ENCODE results near the gene PIP4K2B.
A peak's percentile ranks its signal among the peaks of the same experiment; 100 is the strongest.
"Not testable (repeated sequence)": the region's sequence is repeated elsewhere in the genome, so short reads cannot be mapped to it uniquely, and the experiment has no call there.

The PIP4K2B gene

GRCh38 chr17:38730526-38731379, 68.6 kb downstream of the PIP4K2B start:
- peak; percentile 70 for DNase-seq (ENCODE audit: low read depth, low spot score)

GRCh38 chr17:38729886-38730525, 69.3 kb downstream of the PIP4K2B start, which contains the start of gene CISD3:
CISD3 (plus strand) TSS chr17:38730341; CDS start chr17:38730359, 18 bp downstream.
- DNase-seq (ENCODE audit: low read depth, low spot score) = peak; percentile 86

- DNase-seq (ENCODE audit: low read depth, low spot score) = no peak
These were observed 69.9 kb downstream of the PIP4K2B start for GRCh38 chr17:38729368-38729885.

- DNase-seq (ENCODE audit: low read depth, low spot score) = no peak
These were observed 71.0 kb downstream of the PIP4K2B start for GRCh38 chr17:38728290-38728831.

DNA sequence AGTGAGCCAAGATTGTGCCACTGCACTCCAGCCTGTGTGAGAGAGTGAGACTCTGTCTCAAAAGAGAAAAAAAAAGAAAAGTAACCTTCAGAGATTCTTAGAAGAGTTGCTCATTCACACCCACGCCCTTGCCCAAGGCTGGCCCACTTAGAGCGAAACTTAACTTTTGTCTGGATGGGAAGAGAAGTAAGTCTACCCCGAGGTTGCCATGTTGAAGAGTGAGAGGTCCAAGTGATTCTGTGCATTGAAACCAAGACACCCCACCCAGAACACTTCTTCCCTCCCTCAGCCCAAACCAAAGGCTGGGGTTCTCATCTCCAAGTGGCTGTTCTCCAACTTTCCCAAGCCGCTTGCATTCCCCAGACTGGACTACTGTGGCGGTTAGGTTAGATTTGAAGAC, 71.6 kb downstream of the PIP4K2B start:
- DNase-seq (ENCODE audit: low read depth, low spot score) = no peak

- DNase-seq (ENCODE audit: low read depth, low spot score) = not testable (repeated sequence)
These were observed 73.2 kb downstream of the PIP4K2B start for GRCh38 chr17:38726145-38726544.

DNA sequence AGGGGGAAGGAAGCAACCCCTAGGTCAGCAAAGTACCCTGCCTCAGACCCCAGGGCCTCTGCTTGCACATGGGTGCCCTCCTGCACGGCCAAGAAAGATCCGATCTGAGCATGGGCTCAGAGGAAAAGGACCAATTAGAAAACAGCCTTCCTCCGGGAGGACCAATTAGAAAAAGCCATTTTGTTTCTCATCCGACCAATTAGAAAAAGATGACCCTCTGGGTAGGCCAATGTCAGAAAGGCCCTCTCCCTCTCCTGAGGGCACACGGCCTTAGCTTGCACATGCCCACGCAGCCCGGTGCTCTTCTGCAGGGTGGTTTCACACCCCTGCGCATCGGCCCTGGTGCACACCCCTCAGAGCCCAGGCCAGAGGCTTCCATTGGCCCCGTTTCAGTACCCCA, 74.3 kb downstream of the PIP4K2B start:
- DNase-seq (ENCODE audit: low read depth, low spot score) = no peak

DNA sequence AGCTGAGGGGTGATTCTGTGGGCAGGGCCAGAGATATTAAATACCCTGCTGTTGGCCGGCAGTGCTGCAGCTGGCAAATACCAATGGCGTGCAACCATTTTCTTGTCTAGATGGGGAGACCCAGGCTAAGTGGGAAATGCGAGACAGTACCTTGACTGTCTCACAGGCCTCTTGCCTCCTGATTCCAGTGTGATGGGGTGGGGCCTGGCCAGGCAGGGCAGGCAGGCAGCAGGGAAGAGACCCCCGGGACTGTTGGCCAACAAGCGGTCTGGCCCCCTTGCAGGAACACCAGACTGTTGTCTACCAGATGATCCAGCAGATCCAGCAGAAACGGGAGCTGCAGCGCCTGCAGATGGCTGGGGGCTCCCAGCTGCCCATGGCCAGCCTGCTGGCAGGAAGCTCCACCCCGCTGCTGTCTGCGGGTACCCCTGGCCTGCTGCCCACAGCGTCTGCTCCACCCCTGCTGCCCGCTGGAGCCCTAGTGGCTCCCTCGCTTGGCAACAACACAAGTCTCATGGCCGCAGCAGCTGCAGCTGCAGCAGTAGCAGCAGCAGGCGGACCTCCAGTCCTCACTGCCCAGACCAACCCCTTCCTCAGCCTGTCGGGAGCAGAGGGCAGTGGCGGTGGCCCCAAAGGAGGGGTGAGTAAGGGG, 74.9 kb downstream of the PIP4K2B start:
- DNase-seq (ENCODE audit: low read depth, low spot score) = no peak

- DNase-seq (ENCODE audit: low read depth, low spot score) = no peak
These were observed 77.6 kb downstream of the PIP4K2B start for GRCh38 chr17:38721802-38722201.

- DNase-seq (ENCODE audit: low read depth, low spot score) = no peak
These were observed 78.4 kb downstream of the PIP4K2B start for GRCh38 chr17:38720941-38721340.

DNA sequence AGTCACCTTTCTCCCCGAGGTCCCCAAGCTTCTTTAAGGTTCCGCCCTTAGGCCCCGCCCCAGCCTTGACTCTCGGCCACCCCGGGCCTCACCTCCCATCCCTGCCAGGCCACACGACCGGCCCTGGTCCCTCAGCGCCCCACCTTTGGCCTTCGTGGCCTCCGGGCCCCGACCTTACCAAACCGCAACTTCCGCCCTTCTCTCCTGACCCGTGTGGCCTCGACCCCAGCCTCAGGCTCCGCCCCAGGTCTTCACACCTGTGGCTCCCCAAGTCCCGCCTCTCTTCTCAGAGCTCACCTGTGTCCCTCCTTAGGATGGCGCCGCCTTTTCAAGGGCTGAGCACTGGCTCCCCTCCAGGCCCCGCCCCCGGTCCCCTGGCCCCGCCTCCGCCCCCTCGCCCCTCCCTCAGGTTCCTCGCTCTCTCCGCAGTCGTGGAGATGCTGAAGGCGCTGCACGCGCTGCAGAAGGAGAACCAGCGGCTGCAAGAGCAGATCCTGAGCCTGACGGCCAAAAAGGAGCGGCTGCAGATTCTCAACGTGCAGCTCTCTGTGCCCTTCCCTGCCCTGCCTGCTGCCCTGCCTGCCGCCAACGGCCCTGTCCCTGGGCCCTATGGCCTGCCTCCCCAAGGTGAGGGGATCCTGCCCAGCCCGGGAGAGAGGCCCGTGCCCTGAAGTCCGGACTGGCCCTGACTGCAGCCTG, 79.3 kb downstream of the PIP4K2B start:
- DNase-seq (ENCODE audit: low read depth, low spot score) = peak; percentile 58

DNA sequence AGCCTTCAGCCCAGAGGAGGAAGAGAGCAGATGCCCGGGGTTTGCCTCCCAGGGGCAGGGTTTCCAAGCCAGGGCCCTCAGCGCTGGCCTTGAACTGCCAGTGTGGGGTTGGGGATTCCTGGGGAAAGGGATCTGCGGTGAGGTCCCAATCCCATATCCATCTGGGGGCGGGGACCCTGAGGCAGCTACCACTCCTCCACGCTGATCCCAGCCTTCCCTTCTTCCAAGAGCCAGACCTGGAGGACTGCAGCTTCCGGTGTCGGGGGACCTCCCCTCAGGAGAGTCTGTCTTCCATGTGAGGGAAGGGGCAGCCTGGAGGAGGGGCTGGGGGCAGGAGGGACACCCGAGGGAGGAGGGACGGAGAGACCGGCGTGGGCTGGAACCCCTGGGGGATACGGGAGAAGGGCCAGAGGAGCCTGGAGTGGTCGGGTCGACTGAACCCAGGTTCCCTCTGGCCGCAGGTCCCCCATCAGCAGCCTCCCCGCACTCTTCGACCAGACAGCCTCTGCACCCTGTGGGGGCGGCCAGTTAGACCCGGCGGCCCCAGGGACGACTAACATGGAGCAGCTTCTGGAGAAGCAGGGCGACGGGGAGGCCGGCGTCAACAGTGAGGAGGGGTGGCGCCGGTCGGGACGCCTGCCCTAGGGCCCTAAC, 79.9 kb downstream of the PIP4K2B start:
- DNase-seq (ENCODE audit: low read depth, low spot score) = peak; percentile 63

- no peak for DNase-seq (ENCODE audit: low read depth, low spot score)
These were observed 82.1 kb downstream of the PIP4K2B start for GRCh38 chr17:38717139-38717745.

DNA sequence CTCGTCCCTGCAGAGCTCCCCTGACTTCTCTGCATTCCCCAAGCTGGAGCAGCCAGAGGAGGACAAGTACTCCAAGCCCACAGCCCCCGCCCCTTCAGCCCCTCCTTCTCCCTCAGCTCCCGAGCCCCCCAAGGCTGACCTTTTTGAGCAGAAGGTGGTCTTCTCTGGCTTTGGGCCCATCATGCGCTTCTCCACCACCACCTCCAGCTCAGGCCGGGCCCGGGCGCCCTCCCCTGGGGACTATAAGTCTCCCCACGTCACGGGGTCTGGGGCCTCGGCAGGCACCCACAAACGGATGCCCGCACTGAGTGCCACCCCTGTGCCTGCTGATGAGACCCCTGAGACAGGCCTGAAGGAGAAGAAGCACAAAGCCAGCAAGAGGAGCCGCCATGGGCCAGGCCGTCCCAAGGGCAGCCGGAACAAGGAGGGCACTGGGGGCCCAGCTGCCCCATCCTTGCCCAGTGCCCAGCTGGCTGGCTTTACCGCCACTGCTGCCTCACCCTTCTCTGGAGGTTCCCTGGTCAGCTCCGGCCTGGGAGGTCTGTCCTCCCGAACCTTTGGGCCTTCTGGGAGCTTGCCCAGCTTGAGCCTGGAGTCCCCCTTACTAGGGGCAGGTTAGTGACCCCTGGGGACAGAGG, 82.9 kb downstream of the PIP4K2B start:
- DNase-seq (ENCODE audit: low read depth, low spot score) = no peak

Data from ELF-1 (cell line).